Posterior cingulate gyrus (tissue), 11 donors: Measurements from ENCODE around the gene OR52E1.

Experiments used
- DNase-seq, 10 donors: peaks; one replicate each; pipeline versions ENCODE4 v3.0.0 to v3.0.0-alpha.2; 2020 to 2021; ENCODE audit warnings: mixed read lengths in 3 of 10
- intact Hi-C: fragments of 100-400 bp; cut with DNase I; formaldehyde crosslinking; loops from one replicate; pipeline ENCODE4 v1.15.1; 2023

Gene OR52E1

DNA sequence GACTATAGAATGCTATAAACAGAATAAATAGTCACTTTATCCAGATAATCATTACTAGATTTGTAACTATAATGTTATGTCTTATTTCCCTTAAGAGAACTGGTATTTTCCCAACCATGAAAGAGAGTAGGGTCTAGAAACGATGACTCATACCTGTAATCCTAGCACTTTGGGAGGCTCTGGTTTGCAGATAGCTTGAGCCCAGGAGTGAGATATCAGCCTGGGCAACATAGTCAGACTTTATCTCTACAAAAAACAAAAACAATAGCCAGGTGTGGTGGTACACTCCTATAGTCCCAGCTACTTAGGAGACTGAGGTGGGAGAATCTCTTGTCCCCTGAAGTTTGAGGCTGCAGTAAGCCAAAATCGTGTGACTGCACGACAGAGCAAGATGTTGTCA lies 37.9 kb downstream of the OR52E1 start:
- DNase-seq: no peak

GRCh38 chr11:5115339-5115738 lies 46.0 kb downstream of the OR52E1 start:
- no peak for DNase-seq
- intact Hi-C loops: no loop called here

More for the DNA sequence above, 37.9 kb downstream of the OR52E1 start:
- intact Hi-C loops: no loop called here

- no peak for DNase-seq
- intact Hi-C loops: no loop called here
Observed at GRCh38 chr11:5117588-5117987, 48.2 kb downstream of the OR52E1 start.

DNA sequence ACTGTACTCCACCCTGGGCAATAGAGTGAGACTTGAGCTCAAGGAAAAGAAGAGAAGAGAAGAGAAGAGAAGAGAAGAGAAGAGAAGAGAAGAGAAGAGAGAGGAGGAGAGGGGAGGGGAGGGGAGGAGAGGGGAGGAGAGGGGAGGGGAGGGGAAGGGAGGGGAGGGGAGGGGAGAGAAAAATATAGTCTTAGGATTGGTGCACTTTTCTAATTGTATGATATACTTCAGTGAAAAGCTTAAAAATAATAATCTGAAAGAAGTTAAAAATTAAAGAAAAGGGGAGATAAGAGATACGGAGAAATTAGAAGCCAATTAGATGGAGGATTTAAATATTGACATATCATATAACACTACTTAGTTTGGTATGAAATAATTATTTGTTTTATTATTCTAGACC lies 49.5 kb downstream of the OR52E1 start:
- no peak for DNase-seq
- intact Hi-C loops: no loop called here
